CD4-positive, alpha-beta T cell treated with Interferon alpha-2 for 1 hour (primary cell): ENCODE data around the gene OR14I1.

ENCODE experiments used
- DNase-seq, 2 donors: peaks; one replicate each; pipeline ENCODE4 v3.0.0-alpha.2; 2020 to 2022

Gene OR14I1

DNA sequence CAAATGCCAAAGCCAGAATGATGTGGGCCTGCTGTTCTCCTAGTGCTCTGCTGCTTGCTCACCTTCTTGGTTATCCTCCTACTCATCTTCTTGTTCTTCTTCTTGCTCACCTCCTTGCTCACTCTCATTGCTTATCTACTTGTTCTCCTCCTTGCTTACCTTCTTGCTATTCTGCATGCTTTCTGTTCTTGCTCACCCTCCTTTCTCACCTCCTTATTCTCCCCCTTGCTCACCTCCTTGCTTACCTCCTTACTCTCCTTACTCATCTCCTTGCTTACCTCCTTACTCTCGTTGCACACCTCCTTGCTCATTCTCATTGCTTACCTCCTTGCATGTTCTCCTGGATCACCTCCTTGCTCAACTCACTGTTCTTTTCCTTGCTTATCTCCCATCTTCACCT, at the start of gene OR14I1:
Gene OR14I1, minus strand, starts transcription at position 53 of the 400 bp plus-strand sequence.
- DNase-seq, result no peak

DNA sequence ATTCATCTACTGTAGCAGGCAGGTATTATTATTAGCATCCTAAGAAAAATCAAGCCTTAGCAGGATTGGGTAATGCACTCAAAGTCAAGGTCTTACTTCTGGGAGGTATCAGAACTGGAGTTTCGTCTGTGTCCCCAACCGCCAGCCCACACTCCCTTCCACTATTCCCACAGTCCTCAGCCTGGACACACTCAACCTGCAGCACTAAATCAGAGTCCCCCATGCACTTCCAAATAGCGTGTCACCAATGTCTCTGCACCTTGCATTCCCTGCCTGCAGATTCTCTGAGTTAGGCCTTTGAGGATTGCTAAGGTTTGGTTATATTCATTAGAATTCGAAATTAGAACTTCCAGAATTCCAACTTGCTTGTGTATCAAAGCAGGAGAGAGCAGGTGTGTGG, 49.1 kb upstream of the OR14I1 start:
- no peak for DNase-seq

DNA sequence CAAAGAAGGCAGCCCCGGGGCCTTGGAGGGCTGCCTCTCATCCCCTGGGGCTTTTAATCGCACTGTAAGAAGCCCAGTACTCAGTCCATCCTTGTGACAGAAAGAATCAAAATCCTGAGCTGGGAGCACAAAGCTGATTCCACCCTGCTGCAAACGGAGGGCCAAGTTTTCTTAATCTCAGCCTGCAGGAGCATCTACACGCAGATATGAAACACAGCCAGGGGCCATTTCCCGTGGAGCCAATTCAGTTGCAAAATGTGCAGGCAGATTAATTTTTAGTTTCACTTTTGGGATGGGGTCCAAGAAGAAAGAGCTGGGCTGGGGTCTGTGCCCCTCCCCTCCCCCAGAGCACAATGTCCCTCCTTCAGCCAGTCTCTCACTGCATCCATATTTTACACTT, 48.6 kb upstream of the OR14I1 start:
- no peak for DNase-seq

DNA sequence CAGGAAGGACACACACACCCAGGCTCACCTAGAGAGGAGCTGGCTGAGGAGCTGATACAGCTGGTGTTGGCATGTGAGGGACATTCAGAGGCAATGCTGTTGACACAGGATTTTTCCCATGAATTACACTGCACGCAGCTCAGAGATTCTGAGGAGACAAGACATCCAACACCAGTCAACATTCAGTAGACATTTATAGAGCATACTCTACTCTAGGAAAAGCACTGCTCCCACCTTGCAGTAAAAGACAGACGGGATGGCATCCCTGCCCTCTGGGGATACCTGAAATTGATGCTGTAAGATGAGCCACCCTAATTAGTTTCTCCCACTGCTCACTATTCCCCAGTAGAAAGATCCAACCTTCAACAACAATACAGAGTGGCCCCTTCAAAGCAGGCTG, 47.9 kb upstream of the OR14I1 start:
- DNase-seq, result no peak

DNA sequence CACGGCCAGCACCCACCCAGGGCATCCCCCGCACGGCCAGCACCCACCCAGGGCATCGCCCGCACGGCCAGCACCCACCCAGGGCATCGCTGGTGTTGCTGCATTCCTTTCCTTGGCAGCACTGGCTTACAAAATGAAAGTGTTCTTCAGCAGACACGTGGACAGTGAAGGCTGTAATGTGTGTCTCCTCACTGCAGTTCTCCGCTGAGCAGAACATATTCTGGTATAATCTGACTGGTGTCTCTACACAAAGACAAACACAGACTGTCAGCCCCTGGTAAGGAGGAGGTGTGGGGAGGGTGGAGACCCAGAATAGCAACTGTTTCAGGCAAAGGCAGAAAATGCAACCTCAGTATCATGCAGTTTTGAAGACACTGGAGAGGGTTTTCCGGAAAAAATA, 45.6 kb upstream of the OR14I1 start:
- DNase-seq, result no peak

DNA sequence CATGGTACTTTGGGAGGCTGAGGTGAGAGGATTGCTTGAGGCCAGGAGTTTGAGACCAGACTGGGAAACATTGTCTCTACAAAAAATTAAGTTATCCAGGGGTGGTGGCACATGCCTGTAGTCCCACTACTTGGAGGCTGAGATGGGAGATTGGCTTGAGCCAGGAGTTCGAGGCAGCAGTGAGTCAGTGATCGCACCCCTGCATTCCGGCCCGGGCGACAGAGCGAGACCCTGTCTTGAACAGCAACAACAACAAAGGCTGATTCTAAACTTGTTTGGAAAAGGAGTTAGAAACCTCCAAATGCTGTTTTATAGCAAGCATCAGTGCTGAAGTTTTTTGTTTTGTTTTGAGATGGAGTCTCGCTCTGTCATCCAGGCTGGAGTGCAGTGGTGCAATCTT, 38.3 kb upstream of the OR14I1 start:
- no peak for DNase-seq

DNA sequence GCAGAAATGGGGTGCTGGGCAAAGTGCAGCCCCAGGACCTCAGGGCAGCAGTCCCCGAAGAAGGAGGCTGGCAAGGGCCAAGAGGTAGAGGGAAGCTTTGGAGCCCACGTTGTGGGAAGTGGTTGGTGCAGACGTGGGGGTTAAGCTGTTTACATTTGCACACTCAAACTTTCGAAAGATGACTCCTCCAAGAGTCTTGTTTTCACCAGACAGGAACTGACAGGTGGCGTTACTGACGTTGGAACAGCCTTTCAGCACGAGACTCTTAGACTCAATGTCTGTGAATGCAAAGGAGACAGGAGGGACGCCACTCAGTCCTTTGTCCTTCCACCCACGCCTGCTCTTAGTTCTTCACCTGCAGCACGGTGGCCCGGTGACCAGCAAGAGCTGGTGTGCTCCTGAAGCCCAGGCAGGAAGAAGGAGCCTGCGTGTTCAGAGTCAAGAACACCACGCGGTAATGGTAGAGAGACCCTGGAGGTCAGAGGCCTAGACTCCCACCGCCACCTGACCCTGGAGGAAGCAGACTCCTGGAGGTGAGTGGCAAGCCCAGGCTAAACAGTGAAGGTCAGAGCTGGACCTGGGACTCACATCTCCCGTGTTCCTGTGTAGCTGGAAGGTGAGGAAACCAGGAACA, 37.1 kb upstream of the OR14I1 start:
- no peak for DNase-seq

DNA sequence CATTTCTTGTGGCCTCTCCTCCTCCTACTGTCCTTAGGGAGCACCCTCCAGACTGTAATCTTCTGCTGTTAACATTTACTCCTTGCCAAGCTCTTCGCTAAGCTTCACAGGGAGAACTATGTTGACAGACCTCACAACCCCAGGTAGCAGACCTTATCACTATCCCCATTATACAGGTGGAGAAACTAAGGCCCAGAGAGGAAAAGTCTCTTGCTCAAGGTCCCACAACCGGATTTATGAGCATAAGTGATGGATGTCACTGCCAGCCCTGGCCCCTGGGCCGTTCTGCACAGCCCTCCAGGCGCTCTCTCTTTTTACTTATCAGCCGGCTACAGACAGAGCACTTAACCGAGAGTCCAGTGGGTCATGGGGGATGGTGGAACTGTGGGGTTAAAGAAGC, 34.9 kb upstream of the OR14I1 start:
- DNase-seq, result no peak

DNA sequence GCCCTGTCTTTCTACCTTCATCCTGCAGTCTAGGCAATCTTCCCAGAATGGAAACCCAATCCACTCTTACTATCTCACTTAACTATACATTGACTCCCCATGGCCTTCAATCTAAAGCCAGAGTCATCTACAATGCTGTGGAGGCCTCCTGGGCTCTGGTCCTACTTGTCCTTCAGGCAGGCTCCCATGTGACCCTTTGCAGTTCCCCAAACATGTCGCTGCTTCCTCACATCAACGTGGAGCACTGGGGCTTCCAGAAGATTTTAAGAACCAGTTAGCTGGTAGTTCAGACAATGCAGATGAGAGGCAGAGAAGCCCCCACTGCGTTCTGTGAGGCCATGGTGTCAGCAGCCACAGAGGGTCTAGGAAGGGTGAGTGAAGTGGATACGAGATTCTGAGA, 34.4 kb upstream of the OR14I1 start:
- DNase-seq, result no peak

DNA sequence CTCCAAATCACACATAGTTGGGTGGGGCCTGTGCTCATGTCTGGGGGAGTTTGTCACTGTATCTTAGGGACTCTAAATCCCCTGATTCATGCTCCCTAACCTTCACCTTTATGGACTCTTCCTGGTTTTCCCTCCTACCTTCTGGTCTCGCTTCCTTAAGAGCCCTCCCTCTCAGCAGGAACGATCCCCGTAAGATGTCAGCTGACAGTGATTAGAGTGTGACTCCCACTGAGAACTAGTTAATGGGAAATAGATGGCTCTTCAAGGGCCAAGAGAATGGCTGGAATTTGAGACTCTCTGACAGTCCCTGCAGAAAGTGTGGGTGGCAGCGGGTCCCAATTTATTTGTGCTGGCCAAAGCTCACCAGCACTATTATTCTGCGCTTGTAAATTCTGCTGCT, 31.0 kb upstream of the OR14I1 start:
- DNase-seq, result no peak

DNA sequence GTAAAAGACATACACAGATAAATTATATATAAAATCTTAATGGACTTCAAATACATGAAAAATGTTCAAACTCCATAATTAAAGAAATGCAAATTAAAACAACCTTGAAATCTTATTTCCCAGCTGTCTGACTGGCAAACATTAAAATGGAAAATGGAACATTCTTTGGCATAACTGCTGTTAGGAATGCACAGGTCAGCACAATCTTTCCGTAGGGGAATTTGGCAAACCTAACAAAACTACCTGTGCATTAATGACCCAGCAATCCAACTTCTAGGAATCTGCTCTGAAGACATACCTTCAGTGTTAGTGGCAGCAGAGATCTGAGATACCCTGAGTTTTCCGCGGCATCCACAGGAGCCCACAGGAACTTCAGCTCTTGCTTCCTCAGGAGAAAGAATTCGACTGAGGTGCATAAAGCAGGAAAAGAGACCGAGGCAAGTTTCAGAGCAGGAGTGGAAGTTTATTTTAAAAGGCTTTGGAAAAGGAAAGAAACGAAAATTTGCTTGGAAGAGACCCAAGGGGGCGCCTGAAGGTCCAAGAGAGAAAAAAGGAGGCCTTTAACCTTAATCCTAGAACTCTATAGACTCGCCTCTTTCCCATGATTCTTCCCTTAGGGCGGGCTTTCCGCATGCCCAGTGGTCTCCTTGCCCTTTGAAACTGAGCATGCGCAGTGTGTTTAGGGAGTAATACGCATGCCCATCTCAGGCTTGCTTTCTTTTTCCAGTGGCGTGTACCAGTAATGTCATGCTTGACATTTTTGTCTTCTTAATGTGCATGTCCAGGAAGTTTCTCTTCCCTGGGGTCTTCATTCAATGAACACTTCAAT, 28.2 kb upstream of the OR14I1 start:
- no peak for DNase-seq

DNA sequence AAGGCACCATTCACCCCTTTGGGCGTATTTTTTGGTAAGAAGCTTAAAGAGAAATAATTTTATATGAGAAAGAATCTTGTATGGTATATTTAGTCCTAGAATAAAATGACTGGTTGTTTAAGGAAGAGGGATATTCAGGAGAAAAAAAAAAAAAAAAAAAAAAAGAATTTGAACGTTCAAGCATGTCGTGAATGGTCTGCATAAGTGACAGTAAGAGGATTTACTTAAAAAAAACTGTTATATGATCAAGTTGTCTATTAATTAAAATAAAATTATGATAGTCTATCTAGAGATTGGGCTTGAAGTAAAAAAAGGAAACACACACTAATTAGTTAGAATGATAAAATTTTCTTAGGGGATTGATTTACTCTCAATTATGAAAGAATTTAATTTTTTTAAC, 11.7 kb upstream of the OR14I1 start:
- no peak for DNase-seq

DNA sequence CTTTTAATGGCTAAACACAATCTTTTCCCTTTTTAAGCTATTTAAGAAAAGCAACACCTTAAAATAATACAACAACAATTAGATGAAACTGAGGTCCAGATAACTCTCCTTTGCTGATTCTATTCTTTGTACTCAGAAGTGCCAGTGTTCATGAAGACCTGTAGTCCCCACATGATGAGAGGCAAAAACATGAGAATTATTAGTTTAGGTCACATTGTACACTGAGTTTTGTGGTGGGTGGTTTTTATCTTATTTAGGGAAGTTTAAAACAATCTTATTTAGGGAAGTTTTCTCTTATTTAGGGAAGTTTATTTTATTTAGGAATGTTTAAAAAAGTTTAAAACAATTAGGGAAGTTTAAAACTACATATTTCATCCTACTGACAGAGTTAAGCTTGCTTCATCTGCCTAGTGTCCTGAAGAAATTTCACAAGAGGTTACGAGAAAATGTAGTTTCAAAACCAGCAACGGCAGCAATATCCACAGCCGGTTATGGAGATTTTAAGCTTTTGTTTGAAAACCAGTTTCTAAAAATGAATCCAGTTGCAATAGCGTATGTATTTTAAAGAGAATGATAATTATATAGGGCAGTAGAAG, 7.8 kb upstream of the OR14I1 start:
- DNase-seq, result no peak

DNA sequence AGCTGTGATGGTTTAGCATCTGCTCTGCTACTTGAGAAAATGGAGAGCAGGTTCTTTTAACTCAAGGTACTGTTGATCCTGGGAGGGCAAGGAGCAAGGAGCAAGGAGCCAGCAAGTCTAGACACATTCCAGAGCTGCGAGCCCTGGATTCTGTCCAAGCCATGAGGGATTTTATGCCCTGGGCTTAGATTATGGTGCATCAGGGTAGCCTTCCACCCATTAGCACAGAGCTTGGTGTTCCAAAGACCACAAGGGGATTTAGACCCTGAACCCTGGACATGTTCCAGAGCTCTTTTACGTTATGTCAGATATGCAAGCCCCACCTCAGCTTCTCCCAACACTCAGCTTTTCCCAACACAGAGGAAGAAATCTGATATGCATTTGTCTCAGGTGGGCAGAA, 2.0 kb upstream of the OR14I1 start:
- DNase-seq, result no peak

DNA sequence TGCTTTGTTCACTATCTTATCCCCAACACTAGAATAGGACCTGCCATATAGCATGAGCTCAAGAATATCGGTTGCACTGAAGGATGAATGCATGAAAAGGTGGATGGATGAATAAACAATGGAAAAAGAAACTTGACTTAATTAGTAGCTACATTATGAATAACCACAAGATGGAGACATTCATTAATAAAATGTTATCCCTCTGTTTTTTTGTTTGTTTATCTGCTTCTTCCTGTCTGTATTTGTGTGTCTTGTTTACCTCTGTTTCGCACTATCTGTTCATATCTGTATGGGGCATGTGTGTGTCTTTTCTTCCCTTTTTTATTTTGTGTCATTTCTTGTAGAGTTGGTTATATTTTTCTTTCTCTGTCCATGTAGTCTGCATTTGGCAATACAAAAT, 1.1 kb upstream of the OR14I1 start:
- no peak for DNase-seq

DNA sequence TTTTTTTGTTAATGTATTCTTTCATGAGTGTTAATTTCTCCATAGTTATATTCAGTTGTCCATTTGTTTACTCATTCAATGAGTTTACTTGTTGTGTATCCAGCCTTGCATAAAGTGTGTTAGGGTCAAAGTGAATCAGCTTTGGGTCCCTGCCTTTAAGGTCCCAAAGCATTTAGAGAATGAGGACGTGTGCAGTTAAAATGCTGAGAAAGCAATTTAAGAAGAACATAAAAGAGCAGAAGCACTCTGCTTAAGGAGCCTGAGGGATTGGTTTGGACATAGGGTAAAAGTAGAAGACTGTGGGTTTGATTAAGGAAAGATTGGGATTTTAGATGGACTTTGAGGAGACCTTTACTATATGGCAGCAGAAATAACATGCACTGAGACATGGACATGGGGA, 3.5 kb downstream of the OR14I1 start:
- no peak for DNase-seq

DNA sequence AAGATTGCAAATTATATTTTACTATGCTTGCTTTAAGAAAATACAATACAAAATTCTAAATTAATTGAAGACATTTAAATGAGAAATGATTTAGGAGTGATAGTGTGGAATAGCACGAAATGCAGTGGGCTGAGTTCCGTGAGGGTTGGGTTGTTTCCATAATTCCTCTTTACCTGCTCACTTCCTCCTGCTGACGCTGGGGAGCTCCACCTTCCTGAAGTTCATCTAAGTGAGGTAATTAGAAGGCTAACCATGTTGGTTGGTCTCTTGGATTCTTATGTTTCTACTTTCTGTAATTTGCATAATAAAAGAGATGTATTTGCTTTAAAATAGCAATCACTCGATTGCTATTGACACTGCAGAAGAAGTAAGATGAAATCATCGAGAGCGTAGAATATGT, 4.7 kb downstream of the OR14I1 start:
- DNase-seq, result no peak

DNA sequence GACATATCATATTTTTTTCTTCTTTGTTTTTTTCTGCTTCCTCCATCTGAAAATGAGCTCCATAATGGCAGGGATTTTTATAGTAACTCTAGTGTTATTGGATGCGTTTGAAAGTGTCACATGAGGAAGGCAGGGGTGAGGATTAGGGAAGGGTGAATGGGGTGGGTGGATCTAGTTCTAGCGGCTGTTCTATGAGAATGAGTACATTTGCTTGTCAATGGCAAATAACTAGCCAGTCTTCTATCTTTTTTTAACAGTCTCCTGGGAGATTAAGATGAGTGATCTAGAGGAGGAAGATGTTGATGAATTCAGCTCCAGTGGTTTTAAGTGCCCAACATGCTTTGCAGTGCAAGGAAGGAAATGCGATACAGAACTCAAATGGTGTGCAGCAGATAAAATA, 5.8 kb downstream of the OR14I1 start:
- no peak for DNase-seq

DNA sequence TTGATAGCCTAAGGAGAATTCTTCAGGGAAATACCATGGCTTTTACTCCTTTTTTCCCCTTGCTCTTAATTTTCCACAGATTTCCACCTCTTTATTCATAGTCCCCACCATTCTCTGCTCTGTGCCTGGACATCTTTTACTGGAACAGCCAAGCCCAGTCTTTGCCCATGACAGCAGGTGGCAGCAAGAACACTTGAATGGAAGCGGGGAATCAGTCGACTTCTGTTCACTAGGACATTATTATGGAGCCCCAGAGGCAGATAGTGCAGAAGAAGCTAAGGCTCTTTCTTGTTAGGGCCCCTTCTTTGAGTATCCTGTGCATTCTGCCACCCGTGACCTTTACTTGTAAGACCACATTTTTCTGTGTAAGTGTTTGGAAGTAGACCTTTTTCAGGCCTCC, 6.3 kb downstream of the OR14I1 start:
- DNase-seq, result peak; percentile 4 to 11

DNA sequence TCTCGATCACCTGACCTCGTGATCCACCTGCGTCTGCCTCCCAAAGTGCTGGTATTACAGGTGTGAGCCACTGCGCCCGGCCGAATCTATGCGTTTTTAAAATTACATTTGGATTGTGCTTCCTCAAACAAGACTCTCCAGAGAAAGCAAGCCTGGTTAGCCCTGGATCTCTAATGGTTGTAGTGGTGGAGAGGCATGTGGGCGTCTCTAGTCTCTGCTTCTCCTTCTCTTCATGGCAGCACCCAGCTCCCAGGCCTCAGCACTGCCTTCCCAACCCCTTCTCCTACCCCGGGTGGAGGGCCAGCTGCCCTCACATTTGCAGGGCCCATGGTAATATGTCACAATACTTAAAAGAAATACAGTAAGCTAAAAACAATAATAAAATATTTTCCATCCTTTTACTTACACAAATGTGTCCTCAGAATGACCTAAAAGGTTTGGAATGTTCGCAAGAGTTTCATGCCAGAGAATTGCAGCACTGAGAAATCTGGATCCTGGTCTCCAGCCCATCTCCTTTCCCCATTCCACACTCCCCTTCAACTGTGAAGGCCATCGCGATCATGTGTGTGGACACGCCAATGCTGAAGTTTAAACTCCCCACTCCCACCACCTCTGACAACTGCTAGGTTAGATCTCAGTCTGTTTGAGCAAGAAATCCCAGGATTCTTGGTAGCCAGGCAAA, 7.0 kb downstream of the OR14I1 start:
- no peak for DNase-seq

DNA sequence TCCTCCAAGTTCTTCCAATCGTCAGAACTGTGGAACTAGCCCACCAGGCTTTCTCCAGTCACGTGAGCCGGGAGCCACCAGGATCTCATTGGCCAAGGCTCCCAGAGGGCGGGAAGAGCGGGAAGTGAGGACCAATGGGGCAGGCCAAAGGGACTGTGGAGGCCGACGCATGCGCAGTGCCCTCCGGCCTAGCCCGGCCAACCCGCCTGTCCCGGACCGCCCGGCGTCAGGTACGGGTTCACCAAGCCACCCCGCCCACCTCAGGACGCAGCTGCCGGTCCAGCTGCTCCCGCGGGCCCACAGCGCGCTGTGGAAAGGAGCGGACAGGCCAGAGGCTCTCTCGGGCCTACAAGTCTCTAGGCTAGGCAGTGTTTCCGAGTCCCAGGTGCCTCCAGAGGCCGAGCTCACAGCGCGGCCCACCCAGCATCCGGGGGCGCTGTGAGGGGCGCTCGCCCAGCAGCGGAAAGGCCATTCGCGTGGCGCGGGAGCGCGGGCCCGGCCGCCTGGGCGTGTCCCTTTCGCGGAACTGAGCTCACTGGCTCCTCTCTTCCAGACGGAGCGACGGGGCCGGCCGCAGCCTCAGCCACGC, 10.9 kb downstream of the OR14I1 start:
- no peak for DNase-seq

DNA sequence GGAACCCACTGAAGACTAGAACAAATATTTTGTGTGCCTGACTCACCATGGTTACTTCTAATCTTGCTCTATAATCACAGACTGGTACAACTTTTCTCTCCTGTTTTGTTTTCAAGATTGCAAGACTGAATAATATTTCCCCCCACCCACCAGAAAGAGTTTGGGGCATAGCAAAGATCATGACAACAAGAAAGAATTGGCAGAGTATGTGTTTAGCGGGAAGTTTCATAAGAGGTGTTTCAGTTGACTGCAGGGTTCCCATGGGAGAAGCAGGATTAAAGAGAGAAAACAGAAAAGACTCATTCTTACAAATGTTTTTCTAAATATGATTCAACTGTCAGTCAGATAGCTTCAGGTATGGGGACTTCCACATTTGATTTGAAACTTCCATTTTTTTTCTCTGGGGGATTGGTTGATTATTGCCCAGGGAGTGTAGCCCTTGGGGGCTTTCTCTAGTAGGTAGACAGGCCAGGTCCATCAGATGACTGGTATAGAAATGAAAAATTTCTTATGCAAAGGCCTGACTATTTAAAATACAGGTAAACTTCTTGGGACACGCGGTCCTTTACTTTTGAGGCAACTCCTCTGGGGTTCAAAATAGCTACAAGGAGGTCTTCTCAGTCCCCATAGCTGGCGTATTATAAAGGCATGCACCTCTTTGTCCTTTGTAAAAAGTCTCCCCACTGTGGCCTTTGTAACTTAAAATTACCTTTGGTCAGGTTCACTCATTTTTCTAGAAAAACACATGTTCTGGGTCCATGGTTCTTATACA, 13.9 kb downstream of the OR14I1 start:
- DNase-seq, result no peak

DNA sequence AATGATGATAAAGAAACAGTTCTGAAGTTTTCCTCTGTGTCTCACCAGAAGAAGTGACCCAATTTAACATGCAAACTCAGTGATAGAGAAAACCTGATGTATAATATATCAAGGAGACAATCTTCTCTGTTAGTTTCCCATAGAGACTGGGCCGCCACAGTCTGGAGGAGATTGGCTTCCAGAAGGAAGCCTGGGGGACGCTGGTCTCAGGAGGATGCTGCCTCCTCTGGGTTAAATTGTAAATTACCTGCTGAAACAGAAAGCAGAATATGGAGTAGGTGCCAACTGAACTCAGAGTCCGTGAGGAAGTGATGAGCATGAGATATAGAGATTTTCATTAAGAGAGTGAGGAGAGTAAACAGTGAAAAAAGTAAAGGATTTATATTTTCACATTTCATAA, 15.8 kb downstream of the OR14I1 start:
- DNase-seq, result peak; percentile 12 to 29
